Breast epithelium (tissue), 4 donors: ENCODE data around the gene IMPG1. TPM values are rescaled to one million over a fixed set of nuclear protein-coding genes. Genes with fewer than 3 reads are reported as not detected.

Experiments
- DNase-seq, 2 donors: peaks; one replicate each; pipeline ENCODE4 v3.0.0-alpha.2; 2019; ENCODE audit warnings: low spot score in 2 of 2
- H3K27ac ChIP-seq, 2 donors: fragments of 200-600 bp; sonication (generic) in 1 of 2; one replicate each; pipeline ENCODE4 v1.5.1; 2016 to 2019; ENCODE audit warnings: mild to moderate bottlenecking in 1 of 2
- H3K27me3 ChIP-seq, 2 donors: fragments of 200-600 bp; sonication (generic) in 1 of 2; one replicate each; pipeline versions ENCODE4 v1.5.1 to v1.6.0; 2017 to 2019; ENCODE audit warnings: control low read depth in 1 of 2, mild to moderate bottlenecking in 1 of 2
- H3K36me3 ChIP-seq: fragments of 200-600 bp; one replicate; pipeline ENCODE4 v1.5.1; 2019
- H3K4me1 ChIP-seq, 2 donors: fragments of 200-600 bp; sonication (generic); one replicate each; pipeline ENCODE4 v1.5.1; 2016 to 2019; ENCODE audit warnings: control low read depth in 1 of 2
- H3K4me3 ChIP-seq, 3 donors: fragments of 200-600 bp; sonication (generic); 1 replicate in 2 of 3; 2 replicates in 1 of 3; pipeline ENCODE4 v1.5.1; 2016 to 2019; ENCODE audit warnings: mild to moderate bottlenecking in 3 of 3, moderate library complexity in 2 of 3
- H3K9me3 ChIP-seq, 2 donors: fragments of 200-600 bp; sonication (generic) in 1 of 2; one replicate each; pipeline ENCODE4 v1.5.1; 2016 to 2019; ENCODE audit warnings: control low read depth in 1 of 2
- POLR2A ChIP-seq: fragments of 450-650 bp; IDR thresholded peaks from one replicate; pipeline ENCODE4 v1.6.1; 2016; ENCODE audit warnings: antibody characterized with exemption, mild to moderate bottlenecking, moderate library complexity
- POLR2AphosphoS5 ChIP-seq, 3 donors: sonication (generic); formaldehyde crosslinking; IDR thresholded peaks; one replicate each; pipeline ENCODE4 v1.6.1; 2017; ENCODE audit warnings: antibody characterized with exemption in 3 of 3
- intact Hi-C: fragments of 100-400 bp; cut with DNase I; formaldehyde crosslinking; loops from one replicate; pipeline ENCODE4 v1.15.1; 2023; ENCODE audit warnings: low total_unique reads
- total RNA-seq, 3 donors: library from RNA; depleted of rRNA; stranded (reverse); fragments of >200 nt; gene quantifications; one replicate each; pipeline ENCODE4 v1.1.0, GENCODE V29; 2016
- TF ChIP-seq, protein P1 (sequence below), 3 donors: fragments of 450-650 bp; IDR thresholded peaks; one replicate each; pipeline ENCODE4 v1.5.1; 2016 to 2017; ENCODE audit warnings: antibody characterized with exemption in 3 of 3, mild to moderate bottlenecking in 3 of 3, moderate library complexity in 3 of 3

IMPG1 gene, protein sequence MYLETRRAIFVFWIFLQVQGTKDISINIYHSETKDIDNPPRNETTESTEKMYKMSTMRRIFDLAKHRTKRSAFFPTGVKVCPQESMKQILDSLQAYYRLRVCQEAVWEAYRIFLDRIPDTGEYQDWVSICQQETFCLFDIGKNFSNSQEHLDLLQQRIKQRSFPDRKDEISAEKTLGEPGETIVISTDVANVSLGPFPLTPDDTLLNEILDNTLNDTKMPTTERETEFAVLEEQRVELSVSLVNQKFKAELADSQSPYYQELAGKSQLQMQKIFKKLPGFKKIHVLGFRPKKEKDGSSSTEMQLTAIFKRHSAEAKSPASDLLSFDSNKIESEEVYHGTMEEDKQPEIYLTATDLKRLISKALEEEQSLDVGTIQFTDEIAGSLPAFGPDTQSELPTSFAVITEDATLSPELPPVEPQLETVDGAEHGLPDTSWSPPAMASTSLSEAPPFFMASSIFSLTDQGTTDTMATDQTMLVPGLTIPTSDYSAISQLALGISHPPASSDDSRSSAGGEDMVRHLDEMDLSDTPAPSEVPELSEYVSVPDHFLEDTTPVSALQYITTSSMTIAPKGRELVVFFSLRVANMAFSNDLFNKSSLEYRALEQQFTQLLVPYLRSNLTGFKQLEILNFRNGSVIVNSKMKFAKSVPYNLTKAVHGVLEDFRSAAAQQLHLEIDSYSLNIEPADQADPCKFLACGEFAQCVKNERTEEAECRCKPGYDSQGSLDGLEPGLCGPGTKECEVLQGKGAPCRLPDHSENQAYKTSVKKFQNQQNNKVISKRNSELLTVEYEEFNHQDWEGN
- total RNA-seq = not detected

DNA sequence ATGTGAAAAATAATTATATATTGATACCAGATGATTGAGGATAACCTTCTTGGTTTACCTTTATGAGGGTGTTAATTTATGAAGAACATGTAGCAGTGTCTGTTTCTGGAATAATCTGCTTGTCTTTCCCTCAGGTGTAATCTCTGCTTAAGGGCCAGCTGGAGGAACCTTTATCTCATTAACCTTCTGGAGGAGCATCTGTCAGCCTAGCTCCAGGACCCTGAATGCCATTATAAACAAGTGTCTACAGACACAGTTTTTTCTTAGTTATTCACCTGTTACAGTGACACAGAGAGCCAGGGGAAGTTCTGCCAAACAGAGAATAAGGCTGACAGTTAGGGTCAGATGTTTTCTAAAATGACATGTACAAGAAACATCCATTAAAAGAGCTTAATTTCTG is at the start of gene IMPG1:
TSS of gene IMPG1 (minus strand) at position 101 of the 400 bp plus-strand sequence. CDS start 174 bp downstream, outside the sequence.
- Histone ChIP-seq H3K27me3 (no peaks in the 10 kb centered on the region), H3K4me3 (no peak within 1 kb of the TSS), H3K9me3 (peaks cover 0 to 14% of the 10 kb centered on the region in 2 donors), H3K27ac (no peak within 1 kb of the TSS), H3K4me1 (no peaks in the 10 kb centered on the region), H3K36me3 (no peaks in the 10 kb centered on the region)
- intact Hi-C loops = no loop called here
- DNase-seq = no peak
- TF ChIP-seq, protein P1, sequence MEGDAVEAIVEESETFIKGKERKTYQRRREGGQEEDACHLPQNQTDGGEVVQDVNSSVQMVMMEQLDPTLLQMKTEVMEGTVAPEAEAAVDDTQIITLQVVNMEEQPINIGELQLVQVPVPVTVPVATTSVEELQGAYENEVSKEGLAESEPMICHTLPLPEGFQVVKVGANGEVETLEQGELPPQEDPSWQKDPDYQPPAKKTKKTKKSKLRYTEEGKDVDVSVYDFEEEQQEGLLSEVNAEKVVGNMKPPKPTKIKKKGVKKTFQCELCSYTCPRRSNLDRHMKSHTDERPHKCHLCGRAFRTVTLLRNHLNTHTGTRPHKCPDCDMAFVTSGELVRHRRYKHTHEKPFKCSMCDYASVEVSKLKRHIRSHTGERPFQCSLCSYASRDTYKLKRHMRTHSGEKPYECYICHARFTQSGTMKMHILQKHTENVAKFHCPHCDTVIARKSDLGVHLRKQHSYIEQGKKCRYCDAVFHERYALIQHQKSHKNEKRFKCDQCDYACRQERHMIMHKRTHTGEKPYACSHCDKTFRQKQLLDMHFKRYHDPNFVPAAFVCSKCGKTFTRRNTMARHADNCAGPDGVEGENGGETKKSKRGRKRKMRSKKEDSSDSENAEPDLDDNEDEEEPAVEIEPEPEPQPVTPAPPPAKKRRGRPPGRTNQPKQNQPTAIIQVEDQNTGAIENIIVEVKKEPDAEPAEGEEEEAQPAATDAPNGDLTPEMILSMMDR (IDR thresholded peaks at IDR 0.05) = no peak

DNA sequence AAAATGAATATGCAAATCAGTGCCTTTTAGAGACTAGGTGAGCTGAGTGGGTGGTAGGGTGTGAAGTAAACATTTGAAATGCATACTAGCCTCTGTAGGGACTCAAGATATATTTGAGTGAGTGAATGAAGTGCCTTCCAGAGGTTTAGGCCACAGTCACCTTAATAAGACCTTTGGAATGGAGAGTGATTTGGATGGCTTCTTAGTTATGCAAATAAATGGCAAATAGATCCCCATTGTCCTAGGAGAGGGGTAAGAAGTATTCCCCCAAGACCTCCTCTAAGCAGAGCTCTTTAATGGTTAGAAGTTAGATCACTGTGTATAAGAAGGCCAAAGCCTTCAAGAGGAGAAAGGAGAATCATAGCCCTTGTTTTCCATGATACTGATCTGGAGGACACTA is 47.8 kb upstream of the IMPG1 start:
- Histone ChIP-seq H3K36me3 (no peaks in the 10 kb centered on the region), H3K4me1 (no peaks in the 10 kb centered on the region), H3K9me3 (peaks cover 6 to 14% of the 10 kb centered on the region in 2 donors), H3K4me3 (no peak overlapping the region), H3K27me3 (no peaks in the 10 kb centered on the region), H3K27ac (no peak overlapping the region)
- TF ChIP-seq, protein P1 (IDR thresholded peaks at IDR 0.05) = no peak
- no peak for TF ChIP-seq POLR2AphosphoS5 (IDR thresholded peaks at IDR 0.05)
- no peak for TF ChIP-seq POLR2A
- no peak for DNase-seq
- intact Hi-C loops = no loop called here

DNA sequence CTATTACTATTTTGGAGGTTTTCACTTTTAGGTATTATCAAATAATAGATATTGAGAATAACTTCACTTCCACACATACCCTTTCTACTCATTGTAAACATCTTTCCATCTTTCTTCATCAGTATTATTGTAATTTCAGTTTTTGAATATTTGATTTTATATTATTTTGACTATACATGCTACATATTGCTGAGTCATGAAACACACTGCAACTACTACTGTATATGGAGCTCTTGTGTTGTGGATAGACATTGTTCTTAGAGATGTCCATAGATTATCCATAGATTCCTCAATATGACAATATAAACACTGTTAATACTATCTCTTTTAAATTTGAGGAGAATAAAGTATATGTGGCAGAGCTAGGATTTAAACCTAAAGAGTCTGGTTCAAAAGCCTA is 819 bp upstream of the IMPG1 start:
- no peak for DNase-seq
- H3K4me3 ChIP-seq = no peak overlapping the region
- no peaks in the 10 kb centered on the region for H3K36me3 ChIP-seq
- H3K4me1 ChIP-seq = no peaks in the 10 kb centered on the region
- intact Hi-C loops = no loop called here
- H3K9me3 ChIP-seq = peaks cover 0 to 14% of the 10 kb centered on the region in 2 donors
- no peaks in the 10 kb centered on the region for H3K27me3 ChIP-seq
- TF ChIP-seq POLR2A = no peak
- TF ChIP-seq, protein P1 (IDR thresholded peaks at IDR 0.05) = no peak
- no peak for TF ChIP-seq POLR2AphosphoS5 (IDR thresholded peaks at IDR 0.05)
- no peak overlapping the region for H3K27ac ChIP-seq

DNA sequence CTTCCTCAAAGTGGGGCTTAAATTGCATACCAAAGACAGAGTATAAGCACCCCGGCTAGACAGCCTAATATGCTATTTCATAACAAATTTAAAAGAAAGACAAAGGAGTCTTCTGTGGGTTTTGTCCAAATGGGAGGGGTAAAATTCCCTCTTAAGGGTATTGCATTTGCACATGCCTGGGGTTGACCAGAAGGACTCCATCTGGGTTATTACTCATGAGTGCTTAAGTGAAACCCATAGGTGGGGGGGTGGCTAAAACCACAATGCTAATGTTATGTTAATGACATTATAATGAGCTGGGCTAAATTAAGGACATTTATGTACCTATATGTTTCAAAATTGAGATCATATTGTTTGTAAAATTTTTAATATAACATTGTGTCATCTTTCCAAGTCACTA is 15.0 kb downstream of the IMPG1 start:
- intact Hi-C loops = no loop called here
- Histone ChIP-seq H3K9me3 (no peaks in the 10 kb centered on the region), H3K36me3 (no peaks in the 10 kb centered on the region), H3K4me1 (no peaks in the 10 kb centered on the region), H3K27ac (no peak overlapping the region), H3K27me3 (no peaks in the 10 kb centered on the region), H3K4me3 (no peak overlapping the region)
- no peak for DNase-seq
- TF ChIP-seq, protein P1 (IDR thresholded peaks at IDR 0.05) = no peak

DNA sequence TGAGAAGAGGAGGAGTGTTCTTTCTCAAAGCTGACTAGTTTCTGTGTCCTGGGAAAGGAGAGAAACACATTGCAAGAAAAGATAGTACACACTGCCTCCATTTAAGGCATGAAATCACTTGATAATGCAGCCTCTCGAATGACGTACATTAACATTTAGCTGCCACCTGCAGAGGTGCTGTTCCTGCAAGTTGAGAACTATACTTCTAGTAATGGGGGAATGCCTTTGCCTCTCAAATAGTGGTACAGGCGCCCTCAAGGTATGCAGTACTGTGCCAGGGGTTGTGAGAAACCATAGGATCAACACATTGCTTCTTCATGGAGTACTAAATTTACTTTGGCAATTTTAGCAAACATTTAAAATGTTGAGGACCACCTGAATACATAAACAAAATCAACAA is 20.1 kb downstream of the IMPG1 start:
- TF ChIP-seq, protein P1 (IDR thresholded peaks at IDR 0.05) = no peak
- TF ChIP-seq POLR2A = no peak
- TF ChIP-seq POLR2AphosphoS5 (IDR thresholded peaks at IDR 0.05) = no peak
- Histone ChIP-seq H3K9me3 (no peaks in the 10 kb centered on the region), H3K4me1 (no peaks in the 10 kb centered on the region), H3K36me3 (no peaks in the 10 kb centered on the region), H3K4me3 (no peak overlapping the region), H3K27ac (no peak overlapping the region), H3K27me3 (no peaks in the 10 kb centered on the region)
- DNase-seq = no peak
- intact Hi-C loops = no loop called here
